Measurements from ENCODE around the gene SOHLH1.

DNA sequence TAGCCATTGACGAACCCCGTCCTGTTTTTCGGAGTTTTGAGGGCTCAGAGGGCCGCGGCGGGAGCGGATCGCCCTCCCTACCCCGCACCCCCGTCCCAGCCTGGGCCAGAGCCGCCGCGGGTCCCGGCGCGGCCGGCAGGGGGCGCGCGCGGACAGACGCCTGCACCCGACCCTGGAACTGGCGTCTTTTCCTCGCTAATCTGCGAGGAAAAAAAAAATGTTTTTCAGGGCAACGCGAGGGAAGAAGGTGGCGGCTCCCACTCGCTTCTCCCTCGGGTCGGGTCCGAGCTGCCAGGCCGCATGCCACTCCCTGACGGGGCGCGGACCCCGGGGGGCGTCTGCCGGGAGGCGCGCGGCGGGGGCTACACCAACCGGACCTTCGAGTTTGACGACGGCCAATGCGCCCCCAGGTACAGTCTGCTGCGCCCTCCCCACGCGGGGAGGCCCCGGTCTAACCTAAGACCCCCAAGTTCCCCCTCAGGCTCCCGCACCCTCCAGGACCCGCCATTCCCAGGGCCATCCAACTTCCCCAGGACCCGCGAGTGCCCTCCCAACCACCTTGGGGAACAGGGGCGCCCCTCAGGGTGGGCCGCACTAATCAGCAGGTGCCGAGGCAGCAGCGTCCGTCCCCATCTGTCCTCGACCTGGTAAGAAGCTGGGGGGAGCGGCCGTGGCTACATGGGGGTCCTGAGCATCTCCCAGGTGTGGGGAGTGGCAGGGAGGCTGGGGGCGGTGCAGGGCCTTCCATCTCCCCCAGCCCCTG lies 2.9 kb upstream of the SOHLH1 start, which contains the start of gene KCNT1:
- TF ChIP-seq, protein P1, sequence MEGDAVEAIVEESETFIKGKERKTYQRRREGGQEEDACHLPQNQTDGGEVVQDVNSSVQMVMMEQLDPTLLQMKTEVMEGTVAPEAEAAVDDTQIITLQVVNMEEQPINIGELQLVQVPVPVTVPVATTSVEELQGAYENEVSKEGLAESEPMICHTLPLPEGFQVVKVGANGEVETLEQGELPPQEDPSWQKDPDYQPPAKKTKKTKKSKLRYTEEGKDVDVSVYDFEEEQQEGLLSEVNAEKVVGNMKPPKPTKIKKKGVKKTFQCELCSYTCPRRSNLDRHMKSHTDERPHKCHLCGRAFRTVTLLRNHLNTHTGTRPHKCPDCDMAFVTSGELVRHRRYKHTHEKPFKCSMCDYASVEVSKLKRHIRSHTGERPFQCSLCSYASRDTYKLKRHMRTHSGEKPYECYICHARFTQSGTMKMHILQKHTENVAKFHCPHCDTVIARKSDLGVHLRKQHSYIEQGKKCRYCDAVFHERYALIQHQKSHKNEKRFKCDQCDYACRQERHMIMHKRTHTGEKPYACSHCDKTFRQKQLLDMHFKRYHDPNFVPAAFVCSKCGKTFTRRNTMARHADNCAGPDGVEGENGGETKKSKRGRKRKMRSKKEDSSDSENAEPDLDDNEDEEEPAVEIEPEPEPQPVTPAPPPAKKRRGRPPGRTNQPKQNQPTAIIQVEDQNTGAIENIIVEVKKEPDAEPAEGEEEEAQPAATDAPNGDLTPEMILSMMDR (IDR thresholded peaks at IDR 0.05; ENCODE audit: low read length), result peak; percentile 78
- TF ChIP-seq EZH2 (IDR thresholded peaks at IDR 0.05; ENCODE audit: borderline replicate concordance, low read length), result no peak

Data from OCI-LY1 (cell line).